Brain microvascular endothelial cell (primary cell): Measurements from ENCODE around the gene SLC25A5.

Experiments used
- DNase-seq: peaks from one replicate; pipeline ENCODE4 v3.0.0-alpha.2; 2020
- H3K27ac ChIP-seq: fragments of 250-450 bp; sonication (Bioruptor Pico); 2 replicates; pipeline ENCODE4 v1.5.1; 2020; ENCODE audit warnings: mild to moderate bottlenecking, moderate library complexity
- H3K27me3 ChIP-seq: fragments of 250-450 bp; sonication (Bioruptor Pico); replicated peaks from 2 replicates; pipeline ENCODE4 v1.5.1; 2020; ENCODE audit warnings: mild to moderate bottlenecking
- H3K36me3 ChIP-seq: fragments of 250-450 bp; sonication (Bioruptor Pico); replicated peaks from 2 replicates; pipeline ENCODE4 v1.5.1; 2020; ENCODE audit warnings: mild to moderate bottlenecking
- H3K4me3 ChIP-seq: 2 replicates; pipeline ENCODE4 v1.5.1; 2011; ENCODE audit warnings: low read depth, mild to moderate bottlenecking, control low read depth, low read length, moderate library complexity
- in situ Hi-C: cut with HindIII; loops from 2 replicates; pipeline ENCODE4 v1.10.0; 2017; ENCODE audit warnings: low sequenced_read_pairs, low pct_ligation_motif_present
- TF ChIP-seq, protein P1 (sequence below): IDR thresholded peaks from 2 replicates; pipeline ENCODE4 v1.5.1; 2011; ENCODE audit warnings: low read depth, mild to moderate bottlenecking, moderate library complexity, low read length, control low read depth, inconsistent platforms; ENCODE audit errors: missing control alignments

Gene SLC25A5

DNA sequence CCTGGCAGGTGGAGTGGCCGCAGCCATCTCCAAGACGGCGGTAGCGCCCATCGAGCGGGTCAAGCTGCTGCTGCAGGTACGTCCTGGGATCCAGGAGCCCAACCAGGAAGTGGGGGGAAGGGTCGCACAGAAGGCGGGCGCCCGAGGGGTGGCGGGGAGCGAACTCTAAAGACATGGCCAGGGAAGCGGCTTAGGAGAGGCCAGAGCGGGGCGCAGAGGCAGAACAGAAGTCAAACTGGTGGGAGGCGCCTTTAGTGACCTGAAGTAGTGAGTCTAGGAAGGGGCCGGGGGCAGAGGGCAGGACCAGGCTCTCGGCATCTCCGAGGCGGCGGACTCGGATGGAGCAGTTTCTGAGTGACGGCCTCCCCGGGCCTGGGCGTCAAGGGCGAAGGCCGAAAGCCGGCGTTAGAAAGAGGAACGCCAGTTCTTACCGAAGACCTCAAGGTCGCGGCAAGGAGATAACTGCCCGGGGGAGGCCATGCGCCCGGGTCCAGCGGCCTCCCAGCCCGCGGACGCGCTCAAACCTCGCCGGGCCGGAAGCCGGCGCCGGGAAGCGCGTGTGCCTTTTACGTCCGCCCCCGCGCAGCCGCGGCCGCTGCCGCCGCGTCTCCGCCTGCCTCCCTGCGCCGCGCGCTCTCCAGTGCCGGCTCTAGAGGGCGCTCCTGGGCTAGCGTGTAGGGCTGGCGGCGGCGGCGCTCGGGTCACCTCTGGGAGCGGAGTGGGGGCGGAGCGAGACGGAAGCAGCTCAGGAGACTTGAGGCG, 488 bp downstream of the SLC25A5 start:
- in situ Hi-C loops = no loop called here

DNA sequence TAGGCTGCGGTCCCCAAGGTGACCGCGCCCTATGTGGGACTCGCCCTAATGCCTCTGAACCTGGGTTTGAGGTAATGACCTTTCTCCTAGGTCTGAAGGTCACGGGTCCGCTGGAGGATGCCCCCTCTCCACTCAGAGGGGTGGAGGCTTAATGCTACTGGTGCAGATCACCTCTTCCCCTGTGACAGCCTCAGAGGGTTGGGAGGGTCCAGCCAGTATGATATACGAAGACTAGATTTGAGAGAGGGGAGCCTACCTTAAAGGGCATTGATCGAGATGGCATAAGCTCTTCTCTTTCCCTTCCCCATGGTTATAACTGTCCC, 1.0 kb downstream of the SLC25A5 start:
- peaks cover 8% of the 10 kb centered on the region for H3K36me3 ChIP-seq
- no peak overlapping the region for H3K27ac ChIP-seq
- TF ChIP-seq, protein P1, sequence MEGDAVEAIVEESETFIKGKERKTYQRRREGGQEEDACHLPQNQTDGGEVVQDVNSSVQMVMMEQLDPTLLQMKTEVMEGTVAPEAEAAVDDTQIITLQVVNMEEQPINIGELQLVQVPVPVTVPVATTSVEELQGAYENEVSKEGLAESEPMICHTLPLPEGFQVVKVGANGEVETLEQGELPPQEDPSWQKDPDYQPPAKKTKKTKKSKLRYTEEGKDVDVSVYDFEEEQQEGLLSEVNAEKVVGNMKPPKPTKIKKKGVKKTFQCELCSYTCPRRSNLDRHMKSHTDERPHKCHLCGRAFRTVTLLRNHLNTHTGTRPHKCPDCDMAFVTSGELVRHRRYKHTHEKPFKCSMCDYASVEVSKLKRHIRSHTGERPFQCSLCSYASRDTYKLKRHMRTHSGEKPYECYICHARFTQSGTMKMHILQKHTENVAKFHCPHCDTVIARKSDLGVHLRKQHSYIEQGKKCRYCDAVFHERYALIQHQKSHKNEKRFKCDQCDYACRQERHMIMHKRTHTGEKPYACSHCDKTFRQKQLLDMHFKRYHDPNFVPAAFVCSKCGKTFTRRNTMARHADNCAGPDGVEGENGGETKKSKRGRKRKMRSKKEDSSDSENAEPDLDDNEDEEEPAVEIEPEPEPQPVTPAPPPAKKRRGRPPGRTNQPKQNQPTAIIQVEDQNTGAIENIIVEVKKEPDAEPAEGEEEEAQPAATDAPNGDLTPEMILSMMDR = no peak
- H3K4me3 ChIP-seq = peak overlapping the region; percentile 71
- no peak for DNase-seq
- no peaks in the 10 kb centered on the region for H3K27me3 ChIP-seq
- in situ Hi-C loops = no loop called here

More for the DNA sequence above, 488 bp downstream of the SLC25A5 start:
- Histone ChIP-seq H3K36me3 (peaks cover 8% of the 10 kb centered on the region), H3K4me3 (peak overlapping the region; percentile 82), H3K27ac (peak overlapping the region; percentile 57), H3K27me3 (no peaks in the 10 kb centered on the region)
- TF ChIP-seq, protein P1 = peak; percentile 57
- peak; percentile 64 for DNase-seq

DNA sequence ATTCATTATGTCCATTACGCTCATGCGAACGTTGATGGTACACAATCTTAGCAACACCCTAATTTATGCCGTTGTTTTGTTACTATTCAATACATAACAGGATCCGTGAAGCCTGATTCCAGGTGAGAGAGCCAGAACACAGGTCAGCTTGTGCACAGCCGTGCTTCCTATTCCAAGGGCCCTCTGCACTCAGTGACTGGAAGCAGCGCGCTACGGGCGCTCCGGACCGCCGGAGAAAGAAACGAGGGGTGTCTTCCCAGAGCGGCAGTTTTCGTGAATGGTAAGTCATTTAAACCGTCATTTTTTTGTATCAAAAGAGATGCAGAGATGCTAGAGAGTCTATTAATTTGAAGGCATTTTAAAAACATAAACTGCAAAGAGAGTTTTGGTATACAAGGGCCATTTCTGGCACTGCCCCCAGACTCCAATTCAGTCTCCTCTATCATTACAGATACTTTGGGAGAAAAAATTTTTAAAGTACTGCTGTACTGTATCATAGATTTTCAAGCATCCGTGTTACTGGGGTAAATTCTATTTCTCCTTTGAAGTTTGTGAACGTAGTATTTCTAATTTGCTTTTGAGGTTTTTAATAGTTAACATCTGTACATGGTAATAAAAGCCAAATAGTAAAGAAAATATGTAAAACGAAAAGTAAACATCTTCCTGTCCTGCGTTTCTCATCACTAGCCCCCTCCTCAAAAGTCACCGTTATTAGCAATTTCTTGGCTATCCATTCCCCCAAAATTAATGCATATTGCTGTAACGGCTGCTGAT, 6.6 kb downstream of the SLC25A5 start:
- Histone ChIP-seq H3K4me3 (no peak overlapping the region), H3K27me3 (no peaks in the 10 kb centered on the region), H3K36me3 (peaks cover 8% of the 10 kb centered on the region), H3K27ac (no peak overlapping the region)
- no peak for DNase-seq
- in situ Hi-C loops = no loop called here
- TF ChIP-seq, protein P1 = no peak

DNA sequence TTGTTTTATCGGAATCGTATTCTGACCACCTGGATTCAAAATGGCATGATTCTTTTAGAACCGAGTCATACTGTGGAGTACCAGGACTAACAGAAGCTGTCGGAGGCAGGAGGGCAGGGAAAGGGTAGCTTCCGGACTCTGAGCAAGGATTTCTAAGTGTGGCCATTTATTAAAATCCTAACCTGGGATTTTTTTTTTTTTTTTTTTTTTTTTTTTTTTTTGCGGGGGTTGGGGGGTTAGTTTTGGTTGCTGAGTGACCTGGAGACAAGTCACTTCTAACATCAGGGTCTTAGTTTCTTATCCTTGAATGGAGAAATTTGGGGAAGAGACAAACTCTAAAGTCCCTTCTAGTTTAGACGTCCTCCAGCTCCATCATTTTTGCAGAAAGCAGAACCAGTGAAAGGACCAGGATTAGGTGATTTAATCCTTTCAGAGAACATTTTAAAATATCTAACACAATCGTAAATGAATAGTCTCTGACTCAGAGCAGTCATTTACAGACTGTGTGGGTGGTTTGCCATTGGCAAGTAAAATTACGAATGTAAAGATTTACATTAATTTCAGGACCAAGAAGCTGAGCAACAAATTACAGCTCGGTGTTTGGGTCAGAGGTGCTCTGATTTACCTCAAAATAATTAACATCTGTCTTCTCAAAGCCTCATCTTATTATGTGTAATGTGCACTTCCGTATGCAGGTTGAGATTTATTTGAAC, 7.3 kb downstream of the SLC25A5 start:
- Histone ChIP-seq H3K27me3 (no peaks in the 10 kb centered on the region), H3K4me3 (no peak overlapping the region), H3K27ac (no peak overlapping the region), H3K36me3 (peaks cover 4% of the 10 kb centered on the region)
- in situ Hi-C loops = no loop called here
- DNase-seq = no peak
- TF ChIP-seq, protein P1 = no peak

DNA sequence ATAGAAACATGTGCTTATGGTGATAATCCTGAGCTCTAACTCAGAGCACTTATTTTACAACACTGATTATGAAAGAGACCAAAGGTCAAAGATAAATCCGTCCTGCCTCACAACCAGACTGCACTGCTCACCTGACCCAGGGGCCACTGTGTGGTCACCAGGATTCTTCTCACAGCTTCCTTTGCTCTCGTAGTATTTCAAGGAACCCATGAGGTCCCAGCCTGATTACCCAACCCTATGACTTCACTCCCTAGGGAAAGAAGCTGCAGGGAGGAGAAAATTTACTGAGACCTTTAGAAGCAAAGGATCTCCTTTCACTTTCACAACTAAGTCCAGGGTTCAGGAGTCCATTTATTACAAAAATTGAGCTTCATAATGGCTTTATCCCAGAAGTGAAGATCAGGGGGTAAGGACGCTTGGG, 9.6 kb downstream of the SLC25A5 start:
- H3K4me3 ChIP-seq = no peak overlapping the region

More for the DNA sequence above, 9.6 kb downstream of the SLC25A5 start:
- TF ChIP-seq, protein P1 = no peak
- in situ Hi-C loops = no loop called here
- Histone ChIP-seq H3K27ac (no peak overlapping the region), H3K27me3 (no peaks in the 10 kb centered on the region), H3K36me3 (no peaks in the 10 kb centered on the region)
- peak; percentile 89 for DNase-seq
